Activated CD8-positive, alpha-beta memory T cell treated with anti-CD3 and anti-CD28 coated beads for 1 hour (primary cell): ENCODE measurements around the gene KCND2.

Source experiments
- DNase-seq, 2 donors: peaks; one replicate each; pipeline ENCODE4 v3.0.0-alpha.2; 2020; ENCODE audit warnings: low read depth in 1 of 2; ENCODE audit errors: extremely low read depth in 1 of 2

KCND2 gene

GRCh38 chr7:120794106-120794729 lies 521.2 kb downstream of the KCND2 start:
- DNase-seq = no peak

- DNase-seq = no peak
Observed at GRCh38 chr7:120797026-120797645, 524.2 kb downstream of the KCND2 start.

- DNase-seq = no peak
Observed at GRCh38 chr7:120799147-120799546, 526.2 kb downstream of the KCND2 start.
